HEK293 (cell line): ENCODE data around the gene SMOC1.

Source experiments
- SP2 ChIP-seq: fragments of 450-650 bp; formaldehyde crosslinking; IDR thresholded peaks from 2 replicates; pipeline ENCODE4 v1.5.1; 2016; ENCODE audit warnings: missing biosample characterization, missing genetic modification characterization
- TRIM28 ChIP-seq: IDR thresholded peaks from 2 replicates; pipeline ENCODE4 v1.6.1; 2011; ENCODE audit warnings: low read length, control low read depth, borderline replicate concordance
- YY1 ChIP-seq: fragments of 450-650 bp; formaldehyde crosslinking; IDR thresholded peaks from 2 replicates; pipeline ENCODE4 v1.5.1; 2018; ENCODE audit warnings: missing biosample characterization, missing genetic modification characterization
- ZNF146 ChIP-seq: fragments of 450-650 bp; formaldehyde crosslinking; IDR thresholded peaks from 2 replicates; pipeline ENCODE4 v1.5.1; 2016; ENCODE audit warnings: missing biosample characterization, missing genetic modification characterization
- ZNF292 ChIP-seq: fragments of 450-650 bp; formaldehyde crosslinking; IDR thresholded peaks from 2 replicates; pipeline ENCODE4 v1.5.1; 2016; ENCODE audit warnings: low read depth, missing biosample characterization, missing genetic modification characterization, borderline replicate concordance
- ZNF324 ChIP-seq: fragments of 450-650 bp; formaldehyde crosslinking; IDR thresholded peaks from 2 replicates; pipeline ENCODE4 v1.5.1; 2016; ENCODE audit warnings: missing biosample characterization, missing genetic modification characterization
- ZNF707 ChIP-seq: fragments of 450-650 bp; formaldehyde crosslinking; IDR thresholded peaks from 2 replicates; pipeline ENCODE4 v1.5.1; 2016; ENCODE audit warnings: missing biosample characterization, missing genetic modification characterization
- ZNF785 ChIP-seq: fragments of 450-650 bp; formaldehyde crosslinking; IDR thresholded peaks from 2 replicates; pipeline ENCODE4 v1.5.1; 2016; ENCODE audit warnings: missing biosample characterization, missing genetic modification characterization

DNA sequence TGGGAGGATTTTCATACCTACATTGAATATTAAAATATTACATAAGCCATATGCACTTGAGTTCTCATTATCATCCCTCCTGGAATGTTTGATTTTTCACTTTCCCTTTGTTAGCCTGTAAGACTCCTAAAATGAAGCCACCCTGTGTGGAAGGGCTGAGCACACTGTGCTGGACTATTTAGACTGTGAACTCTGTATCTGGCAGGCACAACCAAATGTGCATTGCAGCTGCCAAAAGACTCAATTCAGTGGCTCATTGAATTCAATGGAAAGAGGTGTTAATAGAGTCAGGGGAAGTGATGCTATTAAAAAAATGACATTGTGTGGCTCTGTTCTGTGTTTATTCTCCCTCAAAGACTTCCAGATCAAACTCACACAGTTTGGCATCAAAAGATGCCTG lies 111.1 kb downstream of the SMOC1 start:
- TF ChIP-seq YY1 (tag by site-specific recombination) (no peak), TRIM28 (no peak), SP2 (no peak), ZNF785 (tag by site-specific recombination) (no peak), ZNF324 (tag by site-specific recombination) (no peak), ZNF146 (tag by site-specific recombination) (no peak), ZNF707 (tag by site-specific recombination) (no peak), ZNF292 (tag by site-specific recombination) (no peak)
